HT1080 (cell line): ENCODE data around the gene APOC3. TPM values are rescaled to one million over a fixed set of nuclear protein-coding genes. Genes with fewer than 3 reads are reported as not detected.

Source experiments
- DNase-seq: peaks from one replicate; pipeline ENCODE4 v3.0.0-alpha.2; 2015; ENCODE audit warnings: low read depth
- total RNA-seq: library from RNA; depleted of rRNA; stranded (reverse); fragments of >200 nt; shearing (Covaris generic); gene quantifications from 2 replicates; pipeline ENCODE4 v1.2.3, GENCODE V29; 2014

APOC3 gene
- total RNA-seq, 1 experiment from 2014 or later = not detected

GRCh38 chr11:116804001-116804400 lies 25.7 kb upstream of the APOC3 start:
- no peak for DNase-seq

GRCh38 chr11:116807601-116808261 lies 22.0 kb upstream of the APOC3 start:
- DNase-seq = no peak

- DNase-seq = no peak
These were observed 21.2 kb upstream of the APOC3 start for GRCh38 chr11:116808262-116809175.

GRCh38 chr11:116811194-116811593 lies 18.5 kb upstream of the APOC3 start:
- no peak for DNase-seq

- no peak for DNase-seq
These were observed 17.6 kb upstream of the APOC3 start for GRCh38 chr11:116812109-116812508.

- no peak for DNase-seq
These were observed 16.5 kb upstream of the APOC3 start for GRCh38 chr11:116813170-116813569.

- DNase-seq = no peak
These were observed 15.8 kb upstream of the APOC3 start for GRCh38 chr11:116813781-116814471.

- DNase-seq = no peak
These were observed 15.2 kb upstream of the APOC3 start for GRCh38 chr11:116814502-116814901.

- no peak for DNase-seq
These were observed 10.7 kb upstream of the APOC3 start for GRCh38 chr11:116819049-116819448.

GRCh38 chr11:116821050-116821918 lies 8.4 kb upstream of the APOC3 start:
- no peak for DNase-seq

GRCh38 chr11:116822575-116822974 lies 7.1 kb upstream of the APOC3 start:
- DNase-seq = no peak

GRCh38 chr11:116823031-116823843 lies 6.5 kb upstream of the APOC3 start, which contains the start of gene APOA4:
Gene APOA4, minus strand, starts transcription at chr11:116823304. Its CDS starts 113 bp downstream, at chr11:116823191.
- DNase-seq = no peak

GRCh38 chr11:116825434-116825833 lies 4.3 kb upstream of the APOC3 start:
- DNase-seq = no peak

GRCh38 chr11:116825854-116826750 lies 3.6 kb upstream of the APOC3 start:
- DNase-seq = no peak

GRCh38 chr11:116826751-116827431 lies 2.8 kb upstream of the APOC3 start:
- no peak for DNase-seq

GRCh38 chr11:116827461-116827860 lies 2.2 kb upstream of the APOC3 start:
- DNase-seq = no peak

GRCh38 chr11:116828632-116829524 lies 829 bp upstream of the APOC3 start:
- DNase-seq = no peak
